Measurements from ENCODE around the gene AK5. TPM values are rescaled to one million over a fixed set of nuclear protein-coding genes. Genes with fewer than 3 reads are reported as not detected.

The AK5 gene
- total and polyA plus RNA-seq, 2 of the 13 experiments (the other 11 are each of a cell fraction or from before 2014, with no cell fraction given) = not detected

GRCh38 chr1:77583483-77583882 lies 301.7 kb downstream of the AK5 start:
- H3K4me2 ChIP-seq (ENCODE audit: low read depth, low read length) = no peak overlapping the region
- WGBS (ENCODE audit: low lambda C conversion rate) = 96% methylated on average over 2 of the region's 2 CpGs
- H2AFZ ChIP-seq (ENCODE audit: low read length) = no peak overlapping the region
- no peak overlapping the region for H3K9ac ChIP-seq (ENCODE audit: insufficient read depth, low read depth, low read length)
- DNase-seq (ENCODE audit: low spot score) (no peak), FAIRE-seq (no peak), ATAC-seq (no peak)
- TF ChIP-seq EED (CRISPR knock-in tag; IDR thresholded peaks at IDR 0.05) = no peak
- TF ChIP-seq KLF15 (CRISPR knock-in tag; IDR thresholded peaks at IDR 0.05; ENCODE audit: borderline replicate concordance) = no peak
- TF ChIP-seq ZNF264 (CRISPR knock-in tag; IDR thresholded peaks at IDR 0.05) = no peak
- TF ChIP-seq TRAFD1 (CRISPR knock-in tag; IDR thresholded peaks at IDR 0.05; ENCODE audit: borderline replicate concordance) = no peak
- H3K36me3 ChIP-seq (replicated peaks in 1 of 2; ENCODE audit: control insufficient read depth in 1 of 2, insufficient read depth in 2 of 2, low read length in 2 of 2) = peaks cover 6 to 30% of the 10 kb centered on the region in 2 experiments; a peak in 4 of 5 replicates
- intact Hi-C loops (cut with micrococcal nuclease; ENCODE audit: unreplicated experiment) (no loop called here), in situ Hi-C loops (cut with HindIII; ENCODE audit: extremely low pct_ligation_motif_present, low pct_unique_long_range_greater_than_20kb) (no loop called here)
- no peak overlapping the region for H3K4me3 ChIP-seq (replicated peaks in 1 of 3; ENCODE audit: insufficient read depth in 1 of 3, low read depth in 2 of 3, low read length in 3 of 3)
- ChIA-PET POLR2A (no interaction called here), CTCF (ENCODE audit: low intra/inter-chr PET ratio, low total read pairs) (no interaction called here)
- H4K20me1 ChIP-seq (ENCODE audit: insufficient read depth, low read length) = no peaks in the 10 kb centered on the region
- no TSS peak for BruUV-seq (replicated peaks)
- H3K27me3 ChIP-seq (ENCODE audit: control insufficient read depth in 1 of 2, insufficient read depth in 2 of 2, low read length in 2 of 2) = no peaks in the 10 kb centered on the region
- H3K27ac ChIP-seq (ENCODE audit: extremely low read length, insufficient read depth, low read length) = no peak overlapping the region
- H3K9me3 ChIP-seq (ENCODE audit: low read length) = no peaks in the 10 kb centered on the region
- no peaks in the 10 kb centered on the region for H3K79me2 ChIP-seq (ENCODE audit: insufficient read depth, low read length)
- peaks cover 22% of the 10 kb centered on the region for H3K4me1 ChIP-seq (ENCODE audit: insufficient read depth, low read length)

GRCh38 chr1:77584884-77585283 lies 303.1 kb downstream of the AK5 start:
- intact Hi-C loops (cut with micrococcal nuclease; ENCODE audit: unreplicated experiment) (loop anchor here (5.0 kb wide), 1 partner anchor 97 kb away; the partner anchor contains the start of gene ZZZ3), in situ Hi-C loops (cut with HindIII; ENCODE audit: extremely low pct_ligation_motif_present, low pct_unique_long_range_greater_than_20kb) (no loop called here)
- DNase-seq (ENCODE audit: low spot score) (no peak), ATAC-seq (no peak), FAIRE-seq (no peak)
- no peaks in the 10 kb centered on the region for H3K27me3 ChIP-seq (ENCODE audit: control insufficient read depth in 1 of 2, insufficient read depth in 2 of 2, low read length in 2 of 2)
- ChIA-PET POLR2A (no interaction called here), CTCF (ENCODE audit: low intra/inter-chr PET ratio, low total read pairs) (no interaction called here)
- H3K9ac ChIP-seq (ENCODE audit: insufficient read depth, low read depth, low read length) = no peak overlapping the region
- H4K20me1 ChIP-seq (ENCODE audit: insufficient read depth, low read length) = no peaks in the 10 kb centered on the region
- peaks cover 7 to 19% of the 10 kb centered on the region in 2 experiments; a peak in 4 of 5 replicates for H3K36me3 ChIP-seq (replicated peaks in 1 of 2; ENCODE audit: control insufficient read depth in 1 of 2, insufficient read depth in 2 of 2, low read length in 2 of 2)
- H3K4me1 ChIP-seq (ENCODE audit: insufficient read depth, low read length) = peaks cover 22% of the 10 kb centered on the region
- H2AFZ ChIP-seq (ENCODE audit: low read length) = no peak overlapping the region
- no TSS peak for BruUV-seq (replicated peaks)
- TF ChIP-seq RFX5 (IDR thresholded peaks at IDR 0.05; ENCODE audit: low read depth, low read length) = peak; percentile 92
- TF ChIP-seq CCAR2 (optimal IDR thresholded peaks at IDR 0.05; ENCODE audit: low read depth, low read length) = no peak
- H3K79me2 ChIP-seq (ENCODE audit: insufficient read depth, low read length) = no peaks in the 10 kb centered on the region
- no peaks in the 10 kb centered on the region for H3K9me3 ChIP-seq (ENCODE audit: low read length)
- H3K4me2 ChIP-seq (ENCODE audit: low read depth, low read length) = no peak overlapping the region
- H3K4me3 ChIP-seq (replicated peaks in 1 of 3; ENCODE audit: insufficient read depth in 1 of 3, low read depth in 2 of 3, low read length in 3 of 3) = no peak overlapping the region
- WGBS (ENCODE audit: low lambda C conversion rate) = 83% methylated on average over 2 of the region's 2 CpGs
- H3K27ac ChIP-seq (ENCODE audit: extremely low read length, insufficient read depth, low read length) = peak overlapping the region; percentile 59
